CD8-positive, alpha-beta memory T cell (primary cell): ENCODE data around the gene GPR84. TPM values are rescaled to one million over a fixed set of nuclear protein-coding genes. Genes with fewer than 3 reads are reported as not detected.

Experiments
- CTCF ChIA-PET: fragments of 350-600 bp; sonication (Branson Sonifier 250); formaldehyde crosslinking; loops from one replicate; lab custom pipeline; 2021; ENCODE audit warnings: antibody characterized with exemption; lab: Charles Lee
- POLR2A ChIA-PET: fragments of 350-600 bp; sonication (Branson Sonifier 250); formaldehyde crosslinking; loops from one replicate; lab custom pipeline; 2021; ENCODE audit warnings: antibody characterized with exemption; lab: Charles Lee
- DNase-seq, 5 donors: peaks; one replicate each; pipeline versions ENCODE4 v3.0.0 to v3.0.0-alpha.2; 2020 to 2022; ENCODE audit warnings: mixed read lengths in 1 of 5
- H3K27ac ChIP-seq: one replicate; pipeline ENCODE4 v1.7.0; 2013; ENCODE audit warnings: low read depth, mild to moderate bottlenecking, low read length, moderate library complexity
- H3K27me3 ChIP-seq: 2 replicates; pipeline ENCODE4 v1.7.0; 2013; ENCODE audit warnings: low read length, mild to moderate bottlenecking; ENCODE audit not compliant: insufficient read depth, poor library complexity, severe bottlenecking
- H3K36me3 ChIP-seq: 2 replicates; pipeline ENCODE4 v1.7.0; 2013; ENCODE audit warnings: mild to moderate bottlenecking, low read length, moderate library complexity; ENCODE audit not compliant: insufficient read depth
- H3K4me1 ChIP-seq: 2 replicates; pipeline ENCODE4 v1.7.0; 2013; ENCODE audit warnings: mild to moderate bottlenecking, low read length, moderate library complexity; ENCODE audit not compliant: insufficient read depth
- H3K4me3 ChIP-seq: 2 replicates; pipeline ENCODE4 v1.7.0; 2013; ENCODE audit warnings: mild to moderate bottlenecking, low read length
- H3K9me3 ChIP-seq: 2 replicates; pipeline ENCODE4 v1.7.0; 2013; ENCODE audit warnings: mild to moderate bottlenecking, low read length
- H3K27ac Mint-ChIP-seq, 8 donors: one replicate each; pipeline ENCODE4 v1.8.0; 2020 to 2021; ENCODE audit warnings: mixed read lengths in 8 of 8, mild to moderate bottlenecking in 6 of 8, inconsistent platforms in 3 of 8, moderate library complexity in 3 of 8
- H3K27me3 Mint-ChIP-seq, 2 donors: one replicate each; pipeline ENCODE4 v1.8.0; 2020 to 2021; ENCODE audit warnings: mixed read lengths in 2 of 2, mild to moderate bottlenecking in 1 of 2, moderate library complexity in 1 of 2
- H3K36me3 Mint-ChIP-seq, 3 donors: one replicate each; pipeline ENCODE4 v1.8.0; 2020 to 2021; ENCODE audit warnings: mixed read lengths in 3 of 3, inconsistent platforms in 1 of 3, mild to moderate bottlenecking in 1 of 3
- H3K4me1 Mint-ChIP-seq, 3 donors: one replicate each; pipeline ENCODE4 v1.8.0; 2020 to 2021; ENCODE audit warnings: mixed read lengths in 3 of 3, inconsistent platforms in 1 of 3, mild to moderate bottlenecking in 1 of 3
- H3K4me3 Mint-ChIP-seq, 7 donors: one replicate each; pipeline ENCODE4 v1.8.0; 2020 to 2021; ENCODE audit warnings: mixed read lengths in 7 of 7, mild to moderate bottlenecking in 6 of 7, moderate library complexity in 4 of 7, inconsistent platforms in 2 of 7
- H3K9me3 Mint-ChIP-seq, 5 donors: one replicate each; pipeline ENCODE4 v1.8.0; 2020 to 2022; ENCODE audit warnings: mixed read lengths in 5 of 5, mild to moderate bottlenecking in 3 of 5, moderate library complexity in 2 of 5, inconsistent platforms in 1 of 5
- polyA plus RNA-seq: library from polyadenylated mRNA; unstranded; fragments of 300-500 nt; fragmentation: Illumina TruSeq; gene quantifications from one replicate; pipeline ENCODE4 v1.2.3, GENCODE V29; 2021
- total RNA-seq, 2 experiments: library from RNA; stranded (reverse); gene quantifications; one replicate each; pipeline ENCODE4 v1.2.3, GENCODE V29; 2021

The GPR84 gene
- total and polyA plus RNA-seq, 3 experiments from 2014 or later: 0.15 to 0.16 TPM; not detected in 1

- Mint-ChIP-seq H3K27ac (peak overlapping the region in 3 of 8 donors; percentile 54 to 74 (median 64)), H3K36me3 (peaks cover 0 to 1% (median 0%) of the 10 kb centered on the region in 3 donors), H3K4me1 (peaks cover 16 to 25% (median 19%) of the 10 kb centered on the region in 3 donors), H3K9me3 (no peaks in the 10 kb centered on the region), H3K4me3 (no peak overlapping the region), H3K27me3 (peaks cover 0 to 2% of the 10 kb centered on the region in 2 donors)
- Histone ChIP-seq H3K27me3 (no peaks in the 10 kb centered on the region), H3K4me3 (no peak overlapping the region), H3K9me3 (no peaks in the 10 kb centered on the region), H3K27ac (no peak overlapping the region), H3K4me1 (peaks cover 11% of the 10 kb centered on the region), H3K36me3 (no peaks in the 10 kb centered on the region)
- DNase-seq: no peak
- CTCF ChIA-PET: interaction anchor here (0.8 to 2.7 kb wide), 5 partner anchors 32 to 120 kb away, joined by 3 to 11 read pairs (median 3); no protein-coding TSS in a partner anchor
- POLR2A ChIA-PET: no interaction called here
Measured at GRCh38 chr12:54372113-54372806, 8.0 kb upstream of the GPR84 start.

GRCh38 chr12:54371328-54372112, 7.2 kb upstream of the GPR84 start:
- Histone ChIP-seq H3K4me1 (peaks cover 11% of the 10 kb centered on the region), H3K27ac (no peak overlapping the region), H3K9me3 (no peaks in the 10 kb centered on the region), H3K4me3 (no peak overlapping the region), H3K27me3 (no peaks in the 10 kb centered on the region), H3K36me3 (no peaks in the 10 kb centered on the region)
- Mint-ChIP-seq H3K27me3 (peaks cover 0 to 2% of the 10 kb centered on the region in 2 donors), H3K9me3 (no peaks in the 10 kb centered on the region), H3K36me3 (peaks cover 0 to 1% (median 0%) of the 10 kb centered on the region in 3 donors), H3K4me1 (peaks cover 16 to 25% (median 19%) of the 10 kb centered on the region in 3 donors), H3K4me3 (no peak overlapping the region), H3K27ac (peak overlapping the region in 3 of 8 donors; percentile 13 to 83 (median 64))
- POLR2A ChIA-PET: no interaction called here
- no peak for DNase-seq
- CTCF ChIA-PET: interaction anchor here (0.9 to 2.7 kb wide), 9 partner anchors 8 to 157 kb away, joined by 3 to 14 read pairs (median 6); partner anchors contain the start of gene NCKAP1L

GRCh38 chr12:54370171-54370730, 6.0 kb upstream of the GPR84 start:
- H3K4me3 Mint-ChIP-seq: peak overlapping the region in 1 of 7 donors; percentile 73
- H3K9me3 Mint-ChIP-seq: no peaks in the 10 kb centered on the region
- peaks cover 16 to 25% (median 19%) of the 10 kb centered on the region in 3 donors for H3K4me1 Mint-ChIP-seq
- peaks cover 0 to 2% of the 10 kb centered on the region in 2 donors for H3K27me3 Mint-ChIP-seq
- Histone ChIP-seq H3K4me3 (no peak overlapping the region), H3K4me1 (peaks cover 11% of the 10 kb centered on the region), H3K27ac (no peak overlapping the region), H3K9me3 (no peaks in the 10 kb centered on the region), H3K27me3 (no peaks in the 10 kb centered on the region), H3K36me3 (no peaks in the 10 kb centered on the region)
- no peak overlapping the region for H3K27ac Mint-ChIP-seq
- peak in 1 of 5 donors; percentile 21 for DNase-seq
- POLR2A ChIA-PET: interaction anchor here (1.3 kb wide), 1 partner anchor 154 kb away, joined by 3 read pairs; no protein-coding TSS in a partner anchor
- CTCF ChIA-PET: interaction anchor here (1.0 to 2.7 kb wide), 11 partner anchors 9 to 156 kb away, joined by 3 to 14 read pairs (median 3); partner anchors contain the start of gene NCKAP1L
- peaks cover 0 to 1% (median 0%) of the 10 kb centered on the region in 3 donors for H3K36me3 Mint-ChIP-seq

- Histone ChIP-seq H3K27me3 (no peaks in the 10 kb centered on the region), H3K4me1 (peaks cover 13% of the 10 kb centered on the region), H3K9me3 (no peaks in the 10 kb centered on the region), H3K4me3 (no peak overlapping the region), H3K27ac (no peak overlapping the region), H3K36me3 (no peaks in the 10 kb centered on the region)
- POLR2A ChIA-PET: interaction anchor here (1.3 kb wide), 1 partner anchor 153 kb away, joined by 3 read pairs; no protein-coding TSS in a partner anchor
- CTCF ChIA-PET: interaction anchor here (2.7 kb wide), 1 partner anchor 118 kb away, joined by 11 read pairs; no protein-coding TSS in a partner anchor
- peak overlapping the region in 6 of 7 donors; percentile 18 to 72 (median 58) for H3K4me3 Mint-ChIP-seq
- H3K9me3 Mint-ChIP-seq: no peaks in the 10 kb centered on the region
- peaks cover 0 to 2% of the 10 kb centered on the region in 2 donors for H3K27me3 Mint-ChIP-seq
- peak overlapping the region in 1 of 8 donors; percentile 86 for H3K27ac Mint-ChIP-seq
- peaks cover 16 to 27% (median 21%) of the 10 kb centered on the region in 3 donors for H3K4me1 Mint-ChIP-seq
- peaks cover 0 to 1% (median 0%) of the 10 kb centered on the region in 3 donors for H3K36me3 Mint-ChIP-seq
- DNase-seq: no peak
Measured at GRCh38 chr12:54369597-54370131, 5.4 kb upstream of the GPR84 start.

- peaks cover 0 to 2% of the 10 kb centered on the region in 2 donors for H3K27me3 Mint-ChIP-seq
- peak; percentile 75 to 91 (median 80) for DNase-seq
- peaks cover 22 to 34% (median 28%) of the 10 kb centered on the region in 3 donors for H3K4me1 Mint-ChIP-seq
- peaks cover 20% of the 10 kb centered on the region for H3K4me1 ChIP-seq
- peaks cover 0 to 1% (median 0%) of the 10 kb centered on the region in 3 donors for H3K36me3 Mint-ChIP-seq
- ChIA-PET CTCF (interaction anchor here (0.6 to 3.4 kb wide), 39 partner anchors 9 to 161 kb away, joined by 3 to 21 read pairs (median 5); partner anchors contain the start of gene COPZ1), POLR2A (interaction anchor here (0.6 to 1.0 kb wide), 2 partner anchors 10 to 118 kb away, joined by 3 to 4 read pairs; no protein-coding TSS in a partner anchor)
- peak overlapping the region; percentile 56 for H3K4me3 ChIP-seq
- H3K27ac ChIP-seq: no peak overlapping the region
- peak overlapping the region; percentile 34 to 77 (median 62) for H3K4me3 Mint-ChIP-seq
- H3K9me3 Mint-ChIP-seq: no peaks in the 10 kb centered on the region
- H3K27ac Mint-ChIP-seq: peak overlapping the region in 7 of 8 donors; percentile 10 to 86 (median 62)
- H3K27me3 ChIP-seq: no peaks in the 10 kb centered on the region
- no peaks in the 10 kb centered on the region for H3K36me3 ChIP-seq
- H3K9me3 ChIP-seq: no peaks in the 10 kb centered on the region
Measured at GRCh38 chr12:54368709-54369596, 4.7 kb upstream of the GPR84 start.

- ChIA-PET CTCF (interaction anchor here (0.6 to 3.4 kb wide), 38 partner anchors 9 to 161 kb away, joined by 3 to 21 read pairs (median 5); partner anchors contain the start of gene COPZ1), POLR2A (interaction anchor here (0.6 to 1.0 kb wide), 2 partner anchors 11 to 117 kb away, joined by 3 to 4 read pairs; no protein-coding TSS in a partner anchor)
- no peaks in the 10 kb centered on the region for H3K9me3 Mint-ChIP-seq
- H3K27ac Mint-ChIP-seq: peak overlapping the region in 7 of 8 donors; percentile 24 to 86 (median 62)
- H3K9me3 ChIP-seq: no peaks in the 10 kb centered on the region
- peaks cover 25% of the 10 kb centered on the region for H3K4me1 ChIP-seq
- no peak for DNase-seq
- H3K27ac ChIP-seq: no peak overlapping the region
- H3K27me3 ChIP-seq: no peaks in the 10 kb centered on the region
- H3K27me3 Mint-ChIP-seq: peaks cover 0 to 2% of the 10 kb centered on the region in 2 donors
- H3K36me3 Mint-ChIP-seq: peaks cover 0 to 1% (median 0%) of the 10 kb centered on the region in 3 donors
- H3K4me3 Mint-ChIP-seq: peak overlapping the region in 6 of 7 donors; percentile 34 to 77 (median 67)
- H3K4me1 Mint-ChIP-seq: peaks cover 23 to 41% (median 30%) of the 10 kb centered on the region in 3 donors
- H3K4me3 ChIP-seq: peak overlapping the region; percentile 56
- no peaks in the 10 kb centered on the region for H3K36me3 ChIP-seq
Measured at GRCh38 chr12:54368025-54368708, 3.9 kb upstream of the GPR84 start.
